ENCODE data around the gene GPC5. TPM values are rescaled to one million over a fixed set of nuclear protein-coding genes. Genes with fewer than 3 reads are reported as not detected.

The GPC5 gene
- total RNA-seq, 1 experiment from 2014 or later = 0.15 TPM

GRCh38 chr13:92894447-92894846 is 1496.0 kb downstream of the GPC5 start:
- H2BK15ac ChIP-seq (ENCODE audit: low read depth, low read length) = no peak overlapping the region
- H2BK5ac ChIP-seq (ENCODE audit: insufficient read length, low read length) = no peak overlapping the region
- H3K27me3 ChIP-seq (ENCODE audit: insufficient read depth, low read length) = no peaks in the 10 kb centered on the region
- H3K4ac ChIP-seq (ENCODE audit: low read depth, low read length) = no peak overlapping the region
- H4K5ac ChIP-seq (ENCODE audit: insufficient read length, low read depth, low read length) = no peak overlapping the region
- peaks cover 3 to 6% of the 10 kb centered on the region in 2 experiments; a peak in 3 of 5 replicates for H3K9me3 Mint-ChIP-seq
- H4K20me1 ChIP-seq (ENCODE audit: control insufficient read depth, insufficient read depth, insufficient read length) = no peaks in the 10 kb centered on the region
- no peak overlapping the region for H3T11ph ChIP-seq (ENCODE audit: low read length)
- 0 out of 4 replicates have a peak, but pooled peaks cover 0 to 5% of the 10 kb centered on the region in 2 experiments for H3K4me1 Mint-ChIP-seq
- no peaks in the 10 kb centered on the region for H3K79me2 ChIP-seq (ENCODE audit: insufficient read depth, low read length)
- no peak overlapping the region for H2BK120ac ChIP-seq (ENCODE audit: low read depth, low read length, poor library complexity, severe bottlenecking)
- H3K27me3 Mint-ChIP-seq (ENCODE audit: low read depth) = peaks cover 15% of the 10 kb centered on the region
- no peak overlapping the region for H3K27ac ChIP-seq (ENCODE audit: insufficient read length, low read depth, low read length)
- H3K18ac ChIP-seq (ENCODE audit: insufficient read length, low read depth, low read length) = no peak overlapping the region
- H3K4me2 ChIP-seq (ENCODE audit: insufficient read depth, insufficient read length, low read length) = no peak overlapping the region
- H3K27ac Mint-ChIP-seq = no peak overlapping the region
- no peak overlapping the region for H3K14ac ChIP-seq (ENCODE audit: insufficient read depth, low read length)
- H3K9me3 ChIP-seq (ENCODE audit: control insufficient read depth, low read depth, low read length) = no peaks in the 10 kb centered on the region
- H2AK5ac ChIP-seq (ENCODE audit: insufficient read length, low read length) = no peak overlapping the region
- no peaks in the 10 kb centered on the region; a peak in 1 of 7 replicates for H3K36me3 Mint-ChIP-seq (ENCODE audit: insufficient read depth in 1 of 3, low read depth in 3 of 3)
- no peak overlapping the region for H3K4me3 Mint-ChIP-seq
- no CpG with 5 or more reads among the region's 3 CpGs for WGBS (ENCODE audit: extremely low coverage, insufficient read length, low lambda C conversion rate)
- H3K4me1 ChIP-seq (ENCODE audit: insufficient read depth, low read length) = no peaks in the 10 kb centered on the region
- no peak overlapping the region for H3K56ac ChIP-seq (ENCODE audit: insufficient read length, low read depth, low read length)
- H3K23ac ChIP-seq (ENCODE audit: insufficient read length, low read depth, low read length) = no peak overlapping the region
- no peak overlapping the region for H2BK12ac ChIP-seq (ENCODE audit: insufficient read length, low read depth, low read length)
- no peak overlapping the region for H3K9ac ChIP-seq (ENCODE audit: extremely low read depth, insufficient read length, low read length)
- H4K8ac ChIP-seq (replicated peaks; ENCODE audit: insufficient read length, low read depth, low read length) = no peak overlapping the region
- H3K23me2 ChIP-seq (ENCODE audit: insufficient read length, low read depth, low read length, poor library complexity, severe bottlenecking) = no peaks in the 10 kb centered on the region
- H4K91ac ChIP-seq (ENCODE audit: insufficient read length, low read depth, low read length) = no peak overlapping the region
- no peak for DNase-seq
- no peak overlapping the region for H2AFZ ChIP-seq (ENCODE audit: low read length)
- no peak overlapping the region for H2BK20ac ChIP-seq (ENCODE audit: low read depth, low read length, poor library complexity, severe bottlenecking)
- H3K79me1 ChIP-seq (ENCODE audit: insufficient read depth, low read depth, low read length, poor library complexity, severe bottlenecking) = no peaks in the 10 kb centered on the region
- TF ChIP-seq CTCF (conservative IDR thresholded peaks at IDR 0.05) = no peak

Measured in H9 (cell line).